ENCODE measurements around the gene CPEB4. TPM values are rescaled to one million over a fixed set of nuclear protein-coding genes. Genes with fewer than 3 reads are reported as not detected.

Gene CPEB4
- total and polyA plus RNA-seq, 2 donors (not counting 1 experiment from before 2014, with no cell fraction given): 8.4 to 26.0 TPM

GRCh38 chr5:173969167-173970049 is 81.3 kb downstream of the CPEB4 start:
- no peaks in the 10 kb centered on the region for H4K20me1 ChIP-seq (ENCODE audit: control insufficient read depth, insufficient read depth, low read length, poor library complexity, severe bottlenecking)
- H3K4me1 ChIP-seq (ENCODE audit: control insufficient read depth in 2 of 2, insufficient read depth in 2 of 2, low read length in 2 of 2): peaks cover 13 to 14% of the 10 kb centered on the region in 2 donors
- ChIA-PET CTCF (interaction anchor here (0.9 to 6.0 kb wide), 2 partner anchors 255 to 352 kb away, joined by 3 to 201 read pairs; partner anchors contain the start of gene BOD1), POLR2A (no interaction called here)
- no peak overlapping the region for H3K27ac ChIP-seq (ENCODE audit: low read length in 2 of 2)
- H3K9ac ChIP-seq (ENCODE audit: low read length): no peak overlapping the region
- H2AFZ ChIP-seq (ENCODE audit: insufficient read depth, low read depth, low read length, poor library complexity, severe bottlenecking): no peak overlapping the region
- intact Hi-C loops (cut with micrococcal nuclease): loop anchor here (5.0 kb wide), 1 partner anchor 52 kb away; no protein-coding TSS in a partner anchor
- 91% methylated on average over 11 of the region's 12 CpGs for WGBS (ENCODE audit: insufficient coverage)
- Mint-ChIP-seq H3K9me3 (ENCODE audit: insufficient read depth) (no peaks in the 10 kb centered on the region), H3K27me3 (peaks cover 13% of the 10 kb centered on the region), H3K4me3 (no peak overlapping the region), H3K27ac (no peak overlapping the region), H3K4me1 (peaks cover 11% of the 10 kb centered on the region)
- ATAC-seq (ENCODE audit: low read depth): no peak
- no peak overlapping the region for H3K4me2 ChIP-seq (replicated peaks; ENCODE audit: low read depth, low read length, poor library complexity, severe bottlenecking)
- DNase-seq: no peak
- H3K4me3 ChIP-seq (ENCODE audit: control extremely low read depth in 1 of 5, extremely low read depth in 1 of 5, insufficient read depth in 1 of 5, low read depth in 2 of 5, low read length in 4 of 5): no peak overlapping the region
- no peak for TF ChIP-seq CTCF (IDR thresholded peaks at IDR 0.05)
- no peak for TF ChIP-seq EZH2 (IDR thresholded peaks at IDR 0.05; ENCODE audit: borderline replicate concordance, insufficient read depth, low read depth, low read length, poor library complexity, severe bottlenecking)
- peaks cover 0 to 5% (median 0%) of the 10 kb centered on the region in 3 donors for H3K9me3 ChIP-seq (ENCODE audit: control extremely low read depth in 1 of 3, control insufficient read depth in 2 of 3, insufficient read depth in 1 of 3, low read length in 2 of 3)
- H3K36me3 ChIP-seq (replicated peaks in 1 of 2; ENCODE audit: control extremely low read depth in 1 of 2, control insufficient read depth in 1 of 2, extremely low read depth in 1 of 2, insufficient read depth in 2 of 2, low read length in 1 of 2): no peaks in the 10 kb centered on the region
- no peaks in the 10 kb centered on the region for H3K79me2 ChIP-seq (ENCODE audit: control insufficient read depth, insufficient read depth, low read length)
- peaks cover 0 to 7% (median 3%) of the 10 kb centered on the region in 4 experiments for H3K27me3 ChIP-seq (replicated peaks in 1 of 4; ENCODE audit: control extremely low read depth in 1 of 4, control insufficient read depth in 3 of 4, insufficient read depth in 4 of 4, low read length in 3 of 4)

All from B cell (primary cell).